Activated T-cell treated with anti-CD3 and anti-CD28 coated beads, Interleukin-2, amount 50 U/mL, for 24 hours (primary cell): ENCODE results near the gene EPC2.
"Not testable (repeated sequence)": the region's sequence is repeated elsewhere in the genome, so short reads cannot be mapped to it uniquely, and the experiment has no call there.

Experiments used
- DNase-seq: peaks from one replicate; pipeline ENCODE4 v3.0.0-alpha.2; 2020
- H3K27ac Mint-ChIP-seq: 2 replicates; pipeline ENCODE4 v1.8.0; 2020; ENCODE audit warnings: mild to moderate bottlenecking, mixed read lengths
- H3K27me3 Mint-ChIP-seq: 2 replicates; pipeline ENCODE4 v1.8.0; 2020; ENCODE audit warnings: mixed read lengths
- H3K36me3 Mint-ChIP-seq: 2 replicates; pipeline ENCODE4 v1.8.0; 2020; ENCODE audit warnings: low read depth, mixed read lengths
- H3K4me1 Mint-ChIP-seq: 2 replicates; pipeline ENCODE4 v1.8.0; 2020; ENCODE audit warnings: low read depth, mixed read lengths
- H3K4me3 Mint-ChIP-seq: 2 replicates; pipeline ENCODE4 v1.8.0; 2020; ENCODE audit warnings: mild to moderate bottlenecking, moderate library complexity, mixed read lengths
- H3K9me3 Mint-ChIP-seq: 2 replicates; pipeline ENCODE4 v1.8.0; 2020; ENCODE audit warnings: mixed read lengths

The EPC2 gene

DNA sequence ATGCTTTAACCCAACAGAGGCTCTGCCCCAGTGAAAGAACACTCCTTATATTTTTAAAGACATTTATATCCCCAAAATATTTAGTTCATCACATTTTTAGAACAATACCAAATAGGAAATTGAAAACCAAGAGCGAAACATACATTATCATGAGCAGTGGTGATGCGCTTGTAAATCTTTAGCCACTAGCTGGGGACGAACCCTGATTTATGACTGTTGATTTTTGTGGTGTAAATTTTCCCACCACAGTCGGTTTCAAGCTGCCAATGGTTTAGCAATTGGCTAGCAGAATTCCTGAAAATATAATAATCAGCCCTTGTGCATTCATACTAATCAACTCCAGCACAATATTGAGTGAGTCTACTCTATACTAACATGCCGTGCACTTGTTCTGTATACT, 27.3 kb upstream of the EPC2 start:
- no peak overlapping the region for H3K27ac Mint-ChIP-seq
- no peaks in the 10 kb centered on the region for H3K27me3 Mint-ChIP-seq
- DNase-seq = no peak
- no peaks in the 10 kb centered on the region for H3K9me3 Mint-ChIP-seq
- no peak overlapping the region for H3K4me3 Mint-ChIP-seq
- peaks cover 18% of the 10 kb centered on the region for H3K4me1 Mint-ChIP-seq
- no peaks in the 10 kb centered on the region for H3K36me3 Mint-ChIP-seq

DNA sequence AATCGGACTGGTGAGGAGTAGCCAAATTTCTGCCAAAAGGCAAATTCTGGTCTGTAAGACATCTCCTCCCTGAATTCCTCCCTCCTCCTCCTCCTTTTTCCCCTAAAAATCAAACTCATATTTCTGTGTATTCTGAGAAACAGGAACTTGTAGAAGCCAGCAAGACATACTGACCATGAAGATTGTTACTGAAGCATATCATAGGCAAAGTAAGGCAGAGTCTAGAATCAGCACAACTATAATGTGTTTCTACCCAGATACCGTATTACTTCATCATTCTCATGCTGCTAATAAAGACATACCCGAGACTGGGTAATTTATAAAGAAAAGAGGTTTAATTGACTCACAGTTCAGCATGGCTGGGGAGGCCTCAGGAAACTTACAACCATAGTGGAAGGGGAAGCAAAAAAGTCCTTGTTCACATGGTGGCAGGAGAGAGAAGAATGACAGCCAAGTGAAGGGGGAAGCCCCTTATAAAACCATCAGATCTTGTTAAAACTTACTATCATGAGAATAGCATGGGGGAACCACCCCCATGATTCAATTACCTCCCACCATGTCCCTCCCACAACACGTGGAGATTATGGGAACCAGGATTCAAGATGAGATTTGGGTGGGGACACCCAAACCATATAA, 24.9 kb upstream of the EPC2 start:
- DNase-seq = no peak
- Mint-ChIP-seq H3K27me3 (no peaks in the 10 kb centered on the region), H3K4me3 (no peak overlapping the region), H3K4me1 (peaks cover 8% of the 10 kb centered on the region), H3K36me3 (no peaks in the 10 kb centered on the region), H3K9me3 (no peaks in the 10 kb centered on the region), H3K27ac (no peak overlapping the region)

DNA sequence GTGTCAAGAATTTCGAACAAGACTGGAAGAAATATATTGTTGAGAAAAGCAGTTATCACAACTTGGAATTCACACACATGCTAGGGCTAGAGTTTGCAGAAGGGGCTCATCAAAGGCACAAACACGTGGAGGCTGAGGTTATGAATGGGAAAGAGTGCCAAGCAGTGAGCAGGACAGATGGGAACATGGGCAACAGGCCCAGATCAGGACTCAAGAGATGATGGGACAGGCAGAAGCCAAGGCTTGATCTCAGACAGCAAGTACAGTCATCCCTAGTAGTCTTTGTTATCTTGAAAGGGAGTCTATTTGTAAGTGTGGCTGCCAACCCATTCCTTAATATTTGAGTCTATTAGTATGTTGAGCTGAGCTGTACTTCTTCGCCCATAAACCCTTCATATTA, 22.2 kb upstream of the EPC2 start:
- Mint-ChIP-seq H3K27ac (no peak overlapping the region), H3K4me3 (no peak overlapping the region), H3K27me3 (no peaks in the 10 kb centered on the region), H3K36me3 (no peaks in the 10 kb centered on the region), H3K9me3 (no peaks in the 10 kb centered on the region), H3K4me1 (peaks cover 3% of the 10 kb centered on the region)
- no peak for DNase-seq

DNA sequence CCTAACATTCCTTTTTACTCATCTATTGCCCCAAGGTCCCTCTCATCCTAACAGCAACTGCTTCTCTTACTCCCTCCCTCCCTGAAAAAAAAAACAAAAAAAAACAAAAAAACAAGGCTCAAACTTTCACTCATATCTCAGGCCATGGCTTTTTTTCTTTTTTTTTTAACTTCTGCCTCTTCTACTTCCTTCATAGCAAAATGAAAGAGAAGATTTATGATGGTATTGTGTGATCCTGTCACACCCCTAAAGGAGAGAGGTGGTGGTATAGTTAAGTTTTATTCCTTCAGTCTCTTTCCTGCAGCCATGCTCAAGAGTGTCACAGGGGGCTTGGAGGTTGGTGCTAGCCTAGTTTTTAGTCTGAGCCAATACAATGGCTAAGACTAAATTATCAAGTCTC, 21.5 kb upstream of the EPC2 start:
- H3K27ac Mint-ChIP-seq = no peak overlapping the region
- H3K36me3 Mint-ChIP-seq = no peaks in the 10 kb centered on the region
- no peak for DNase-seq
- H3K4me3 Mint-ChIP-seq = no peak overlapping the region
- H3K27me3 Mint-ChIP-seq = no peaks in the 10 kb centered on the region
- no peaks in the 10 kb centered on the region for H3K9me3 Mint-ChIP-seq
- peaks cover 3% of the 10 kb centered on the region for H3K4me1 Mint-ChIP-seq

DNA sequence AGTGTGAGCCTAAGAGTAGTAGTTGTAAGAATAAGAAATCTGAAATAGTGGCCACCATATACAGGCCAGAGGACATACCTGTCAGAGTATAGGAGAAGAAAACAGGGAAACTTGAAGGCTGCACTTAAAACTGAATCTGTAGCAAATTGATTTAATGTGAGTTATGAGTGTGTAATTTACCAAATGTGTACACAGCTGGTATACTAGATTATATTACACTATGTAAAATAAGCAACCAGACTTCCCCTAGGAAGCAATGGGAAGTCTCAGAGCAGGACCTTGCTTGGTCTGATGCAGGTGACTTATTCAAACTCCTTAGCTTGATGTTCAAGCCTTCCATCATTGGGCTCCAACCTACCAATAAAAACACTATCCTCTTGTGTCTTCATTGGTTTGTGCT, 17.3 kb upstream of the EPC2 start:
- Mint-ChIP-seq H3K4me3 (no peak overlapping the region), H3K27ac (no peak overlapping the region), H3K9me3 (no peaks in the 10 kb centered on the region), H3K36me3 (no peaks in the 10 kb centered on the region), H3K4me1 (no peaks in the 10 kb centered on the region), H3K27me3 (no peaks in the 10 kb centered on the region)
- DNase-seq = no peak

DNA sequence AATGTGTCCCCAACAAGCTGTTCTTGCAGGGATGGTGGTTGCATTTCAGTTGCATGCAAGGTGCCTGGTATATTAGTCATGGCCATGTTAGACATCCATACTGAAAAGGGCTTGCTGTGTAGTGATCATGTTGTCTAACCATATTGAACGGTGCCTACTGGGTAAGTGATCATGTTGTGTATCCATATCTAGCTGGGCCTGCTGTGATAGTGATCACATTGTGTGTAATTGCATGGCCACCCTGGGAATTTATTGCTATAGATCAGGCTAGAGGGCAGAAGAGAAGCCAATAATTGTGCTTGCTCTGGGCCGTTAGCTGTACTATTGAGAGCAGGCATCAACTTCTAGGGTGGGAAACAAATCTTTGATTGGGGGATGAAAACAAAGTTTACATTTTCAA, 9.8 kb upstream of the EPC2 start:
- DNase-seq = no peak
- Mint-ChIP-seq H3K4me3 (no peak overlapping the region), H3K27ac (no peak overlapping the region), H3K4me1 (peaks cover 5% of the 10 kb centered on the region), H3K27me3 (peaks cover 5% of the 10 kb centered on the region), H3K36me3 (no peaks in the 10 kb centered on the region), H3K9me3 (no peaks in the 10 kb centered on the region)

DNA sequence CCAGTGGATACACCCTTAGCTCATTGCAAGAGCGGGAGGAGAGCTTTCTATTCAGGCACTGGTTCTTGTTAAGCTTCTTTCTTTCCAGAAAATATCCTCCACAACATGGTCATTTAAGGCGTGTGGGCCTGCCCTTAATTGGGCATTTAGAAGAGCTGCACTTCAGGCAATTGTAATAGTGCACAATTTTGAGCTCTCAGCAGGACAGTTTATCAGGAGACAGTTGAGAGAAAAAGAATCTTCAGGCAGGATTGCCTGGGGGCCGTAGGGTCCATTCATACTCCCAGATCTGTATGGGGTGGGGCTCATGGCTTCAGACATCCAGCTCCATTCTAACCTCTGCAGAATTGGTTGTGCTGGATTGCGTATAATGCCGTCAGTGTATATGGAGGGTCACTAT, 6.0 kb upstream of the EPC2 start:
- H3K36me3 Mint-ChIP-seq = no peaks in the 10 kb centered on the region
- H3K27me3 Mint-ChIP-seq = peaks cover 13% of the 10 kb centered on the region
- no peaks in the 10 kb centered on the region for H3K9me3 Mint-ChIP-seq

DNA sequence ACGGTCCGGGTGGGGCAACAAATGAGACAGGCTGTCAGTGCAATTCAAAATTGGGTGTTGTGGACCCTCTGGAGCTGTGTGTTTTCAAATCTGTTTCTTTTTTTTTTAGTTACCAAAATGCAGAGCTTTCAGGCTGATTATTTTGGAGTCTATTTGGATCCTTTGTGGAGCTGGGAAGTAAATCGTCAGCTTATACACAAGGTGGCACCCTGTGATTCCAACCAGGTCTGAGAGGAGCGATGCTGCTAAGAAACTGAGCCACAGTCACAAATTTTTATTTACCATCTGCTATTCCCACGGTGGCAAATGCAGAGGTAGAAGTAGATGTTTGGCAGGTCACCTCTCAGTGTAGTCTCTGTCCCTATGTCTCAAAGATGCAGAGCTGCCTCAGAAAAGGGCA, 3.8 kb upstream of the EPC2 start:
- peaks cover 23% of the 10 kb centered on the region for H3K4me1 Mint-ChIP-seq

More for the DNA sequence above, 6.0 kb upstream of the EPC2 start:
- Mint-ChIP-seq H3K4me1 (peaks cover 18% of the 10 kb centered on the region), H3K27ac (no peak overlapping the region), H3K4me3 (no peak overlapping the region)
- DNase-seq = no peak

DNA sequence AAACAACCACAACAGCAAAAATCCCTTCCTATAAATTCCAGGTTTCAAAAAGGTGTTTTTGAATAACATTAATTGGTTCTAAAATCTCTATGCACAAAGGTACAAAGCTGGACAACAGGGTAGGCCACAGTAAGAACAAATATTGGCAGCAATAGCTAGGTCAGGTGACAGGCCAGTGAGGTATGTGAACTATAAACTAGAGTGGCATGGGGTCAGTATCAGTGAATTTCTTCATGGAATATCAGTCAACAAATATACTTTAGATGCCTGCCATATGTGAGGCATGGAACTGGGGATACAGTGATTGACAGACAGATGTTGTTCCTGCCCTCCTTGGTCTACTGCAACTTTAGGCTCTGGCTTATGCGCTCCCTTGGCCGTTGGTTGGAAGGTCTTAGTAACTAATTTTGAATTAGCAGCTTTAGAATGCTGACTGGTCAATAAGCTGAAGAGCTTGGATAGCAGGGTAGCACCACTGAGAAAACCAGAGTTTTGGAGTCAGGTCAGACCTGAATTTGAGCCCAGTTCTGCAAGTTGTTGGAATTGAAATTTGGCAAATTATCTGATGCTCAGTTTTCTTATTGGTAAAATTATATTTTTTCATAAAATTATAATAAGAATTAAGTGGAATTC, 2.3 kb upstream of the EPC2 start:
- Mint-ChIP-seq H3K27ac (no peak overlapping the region), H3K27me3 (peaks cover 10% of the 10 kb centered on the region), H3K36me3 (peaks cover 10% of the 10 kb centered on the region), H3K4me1 (peaks cover 32% of the 10 kb centered on the region), H3K9me3 (no peaks in the 10 kb centered on the region), H3K4me3 (no peak overlapping the region)
- no peak for DNase-seq

More for the DNA sequence above, 3.8 kb upstream of the EPC2 start:
- Mint-ChIP-seq H3K36me3 (peaks cover 5% of the 10 kb centered on the region), H3K27ac (no peak overlapping the region), H3K9me3 (no peaks in the 10 kb centered on the region), H3K4me3 (no peak overlapping the region), H3K27me3 (peaks cover 10% of the 10 kb centered on the region)
- DNase-seq = no peak

DNA sequence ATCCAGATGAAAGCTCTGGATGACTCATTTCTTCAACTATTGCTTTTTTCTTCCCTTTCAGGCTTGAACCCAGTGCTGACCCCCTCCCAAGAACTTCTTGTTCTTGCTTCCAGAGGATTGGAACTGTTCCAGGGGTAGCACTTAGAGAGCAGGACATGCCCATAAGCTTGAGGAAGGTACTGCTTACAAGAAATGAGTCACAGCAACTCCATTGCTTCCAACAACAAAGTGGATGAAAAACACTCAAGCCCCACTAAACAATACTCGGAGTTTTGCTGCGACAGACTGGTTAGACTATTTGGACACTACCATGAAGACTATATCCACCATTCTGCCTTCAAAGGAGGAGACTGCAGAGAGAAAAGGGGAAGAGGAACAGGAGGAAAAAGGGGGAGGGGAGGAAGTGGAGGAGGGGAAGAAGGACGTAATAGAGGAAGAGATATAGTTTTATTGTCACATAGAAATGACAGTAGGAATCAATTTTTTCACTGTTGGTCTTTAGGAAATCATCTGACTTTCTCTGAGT, 1.6 kb upstream of the EPC2 start:
- peaks cover 36% of the 10 kb centered on the region for H3K4me1 Mint-ChIP-seq

DNA sequence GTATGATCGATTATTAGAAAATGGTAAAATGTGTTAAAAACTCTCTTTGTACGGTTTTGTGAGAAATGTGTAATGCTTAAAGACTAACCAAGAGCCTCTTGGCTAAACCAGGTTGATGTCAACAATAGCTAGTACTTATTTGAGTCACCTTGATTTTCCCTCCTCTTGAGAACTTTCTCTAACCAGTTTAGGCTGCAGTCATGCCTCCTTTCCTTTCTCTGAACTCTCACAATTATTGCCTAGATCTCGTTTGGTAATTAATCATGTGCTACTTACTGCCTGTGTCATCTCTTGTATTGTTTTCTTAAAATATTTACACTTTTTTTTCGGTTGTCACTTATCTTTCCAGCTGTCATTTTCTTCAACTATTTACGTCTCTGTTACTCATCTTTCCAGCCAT, 1.1 kb upstream of the EPC2 start:
- H3K27ac Mint-ChIP-seq = peak overlapping the region; percentile 94
- H3K4me1 Mint-ChIP-seq = peaks cover 39% of the 10 kb centered on the region
- H3K4me3 Mint-ChIP-seq = peak overlapping the region; percentile 82
- DNase-seq = no peak
- H3K27me3 Mint-ChIP-seq = peaks cover 10% of the 10 kb centered on the region
- no peaks in the 10 kb centered on the region for H3K9me3 Mint-ChIP-seq
- H3K36me3 Mint-ChIP-seq = peaks cover 15% of the 10 kb centered on the region

More for the DNA sequence above, 1.6 kb upstream of the EPC2 start:
- Mint-ChIP-seq H3K9me3 (no peaks in the 10 kb centered on the region), H3K36me3 (peaks cover 13% of the 10 kb centered on the region), H3K4me3 (peak overlapping the region; percentile 82), H3K27ac (peak overlapping the region; percentile 94), H3K27me3 (peaks cover 10% of the 10 kb centered on the region)
- DNase-seq = no peak

DNA sequence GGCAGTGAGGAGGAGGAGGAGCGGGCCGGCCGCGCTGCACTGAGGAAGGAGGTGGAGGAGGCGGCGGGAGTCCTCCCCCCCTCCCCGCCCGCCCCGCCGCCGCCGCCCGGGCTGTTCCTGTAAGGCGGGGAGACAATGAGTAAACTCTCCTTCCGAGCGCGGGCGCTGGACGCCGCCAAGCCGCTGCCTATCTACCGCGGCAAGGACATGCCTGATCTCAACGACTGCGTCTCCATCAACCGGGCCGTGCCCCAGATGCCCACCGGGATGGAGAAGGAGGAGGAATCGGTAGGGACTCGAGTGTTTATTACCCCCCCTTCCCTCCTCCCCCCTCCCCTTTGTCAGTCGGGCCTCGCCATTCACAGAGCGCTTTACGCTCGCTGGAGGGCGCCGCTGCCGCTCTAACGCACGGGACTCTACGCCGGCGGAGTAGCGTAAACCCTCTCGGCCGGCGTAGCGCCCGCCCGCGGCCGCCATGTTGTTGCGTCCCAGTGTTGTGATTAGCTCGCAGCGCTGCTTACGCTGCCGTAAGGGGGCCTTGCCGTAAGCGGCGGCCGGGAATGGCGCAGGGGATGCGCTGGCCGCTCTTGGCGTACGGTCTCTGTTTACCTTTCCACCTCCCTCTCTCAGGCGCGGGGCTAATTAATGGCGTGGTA, 460 bp downstream of the EPC2 start:
- H3K36me3 Mint-ChIP-seq = peaks cover 19% of the 10 kb centered on the region
- no peaks in the 10 kb centered on the region for H3K9me3 Mint-ChIP-seq
- H3K4me3 Mint-ChIP-seq = peak overlapping the region; percentile 82
- H3K27ac Mint-ChIP-seq = peak overlapping the region; percentile 99
- H3K27me3 Mint-ChIP-seq = peaks cover 7% of the 10 kb centered on the region
- peak; percentile 98 for DNase-seq
- peaks cover 47% of the 10 kb centered on the region for H3K4me1 Mint-ChIP-seq

DNA sequence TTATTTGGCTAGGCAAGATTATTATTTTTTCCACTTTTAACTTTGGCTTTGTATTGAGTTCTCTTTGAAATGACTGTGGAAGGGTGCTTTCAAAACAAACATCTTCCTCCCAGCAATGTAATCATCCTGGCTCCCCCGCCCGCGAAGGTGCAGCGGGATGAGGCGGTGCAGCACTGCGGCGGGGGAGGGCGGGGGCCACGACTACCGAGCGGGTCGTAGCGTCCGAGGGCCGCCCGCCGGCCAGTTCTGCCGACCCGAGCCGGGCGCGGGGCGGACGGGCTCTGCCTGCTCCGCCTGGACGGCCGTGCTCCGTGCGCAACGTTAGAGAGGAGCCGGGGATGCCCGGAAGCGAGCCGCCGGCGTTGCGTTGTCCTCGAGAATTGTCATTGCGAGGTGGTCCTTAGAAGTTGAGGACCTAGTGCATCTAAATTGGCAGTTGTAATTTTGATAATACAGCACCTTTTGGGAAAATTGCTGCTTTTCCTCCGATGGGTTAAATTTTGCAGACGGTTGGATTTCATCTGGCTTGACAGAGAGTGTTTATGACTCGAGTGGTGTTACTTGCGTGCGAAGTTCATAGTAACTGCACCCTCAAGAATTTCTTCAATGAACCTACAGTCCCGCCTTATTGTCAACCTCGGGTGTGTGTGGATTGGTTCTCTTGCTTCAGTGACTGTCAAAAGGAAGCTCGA, 1.1 kb downstream of the EPC2 start:
- Mint-ChIP-seq H3K36me3 (peaks cover 19% of the 10 kb centered on the region), H3K4me3 (peak overlapping the region; percentile 82), H3K27ac (peak overlapping the region; percentile 99), H3K27me3 (peaks cover 7% of the 10 kb centered on the region), H3K4me1 (peaks cover 54% of the 10 kb centered on the region), H3K9me3 (no peaks in the 10 kb centered on the region)
- DNase-seq = peak; percentile 63

DNA sequence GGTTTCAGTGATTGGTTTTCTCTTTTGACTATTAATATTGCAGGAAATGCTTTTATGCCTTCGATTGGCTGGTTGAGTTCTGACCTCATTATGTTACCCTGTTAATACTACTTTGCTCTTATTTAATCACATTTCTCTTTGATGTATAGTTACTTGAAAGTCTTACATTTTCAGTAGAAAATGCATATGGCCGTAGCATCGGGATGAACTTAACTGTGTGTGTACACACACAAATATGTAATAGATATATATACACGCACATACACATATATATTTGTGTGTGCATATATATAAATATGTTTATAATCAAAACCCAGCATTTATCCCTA, 1.6 kb downstream of the EPC2 start:
- peak overlapping the region; percentile 99 for H3K27ac Mint-ChIP-seq
- peaks cover 19% of the 10 kb centered on the region for H3K36me3 Mint-ChIP-seq
- H3K27me3 Mint-ChIP-seq = peaks cover 4% of the 10 kb centered on the region
- H3K9me3 Mint-ChIP-seq = no peaks in the 10 kb centered on the region
- peaks cover 59% of the 10 kb centered on the region for H3K4me1 Mint-ChIP-seq
- peak overlapping the region; percentile 82 for H3K4me3 Mint-ChIP-seq
- no peak for DNase-seq

DNA sequence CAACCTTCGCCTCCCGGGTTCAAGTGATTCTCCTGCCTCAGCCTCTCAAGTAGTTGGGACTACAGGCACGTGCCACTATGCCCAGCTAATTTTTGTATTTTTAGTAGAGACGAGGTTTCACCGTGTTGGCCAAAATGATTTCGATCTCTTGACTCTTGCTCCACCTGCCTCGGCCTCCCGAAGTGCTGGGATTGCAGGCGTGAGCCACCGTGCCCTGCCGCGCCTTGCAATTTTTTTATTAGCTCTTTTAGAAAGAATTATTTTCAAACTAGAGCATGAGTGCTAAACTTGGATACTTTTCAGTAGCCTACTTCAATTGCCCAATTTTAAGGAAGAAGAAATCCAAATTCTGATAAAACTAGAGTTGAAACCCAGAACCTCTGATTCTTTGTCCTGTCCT, 3.2 kb downstream of the EPC2 start:
- peak overlapping the region; percentile 9 for H3K27ac Mint-ChIP-seq
- H3K4me1 Mint-ChIP-seq = peaks cover 69% of the 10 kb centered on the region
- not testable (repeated sequence) for H3K9me3 Mint-ChIP-seq, DNase-seq, H3K27me3 Mint-ChIP-seq, H3K4me3 Mint-ChIP-seq
- peaks cover 19% of the 10 kb centered on the region for H3K36me3 Mint-ChIP-seq
